Measurements from ENCODE around the gene ABCC12. TPM values are rescaled to one million over a fixed set of nuclear protein-coding genes. Genes with fewer than 3 reads are reported as not detected.

The ABCC12 gene
- total RNA-seq, 1 experiment from 2014 or later = not detected

DNA sequence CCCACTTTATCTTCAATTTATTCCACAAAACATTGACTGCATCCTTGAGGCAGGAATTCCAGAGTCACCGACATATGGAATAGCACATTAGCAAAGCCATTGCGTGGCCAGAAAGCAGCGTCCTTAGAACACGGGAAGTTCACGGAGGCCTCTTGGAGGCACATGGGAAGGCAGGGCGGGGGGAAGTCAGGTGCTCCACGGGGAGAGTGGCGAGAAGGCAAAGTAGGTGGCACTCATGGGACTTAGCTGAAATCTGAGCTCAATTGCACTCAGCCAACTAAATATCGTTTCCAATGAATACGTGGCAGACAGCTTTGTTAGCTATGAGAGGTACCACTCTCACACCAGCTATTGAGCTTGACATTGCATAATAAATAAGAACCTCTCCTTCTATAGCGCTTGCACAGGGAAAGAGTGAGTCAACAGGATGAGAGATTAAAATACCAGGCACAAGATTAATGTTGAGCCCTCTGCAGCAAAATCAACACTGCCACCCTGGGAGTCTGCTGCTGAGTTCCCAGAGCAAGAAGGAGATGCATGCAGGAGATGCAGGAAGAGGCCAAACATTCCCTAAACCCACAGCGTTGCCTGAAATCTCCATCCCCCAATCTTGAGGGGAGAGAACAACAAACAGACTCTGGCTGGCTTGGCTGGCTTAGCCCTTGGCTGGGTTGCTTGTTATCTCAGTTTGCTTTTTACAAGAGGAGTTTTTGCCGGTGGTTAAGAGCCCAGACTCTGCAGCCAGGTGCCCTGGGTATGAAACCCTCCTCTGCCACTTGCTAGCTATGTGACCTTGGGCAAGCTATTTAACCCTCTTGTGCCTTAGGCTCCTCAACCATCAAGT is 28.8 kb downstream of the ABCC12 start (continued):
- no peak for TF ChIP-seq JAZF1 (CRISPR knock-in tag; IDR thresholded peaks at IDR 0.05)
- TF ChIP-seq IRF2 (CRISPR knock-in tag; IDR thresholded peaks at IDR 0.05; ENCODE audit: borderline replicate concordance, low read depth) = no peak
- no peak for TF ChIP-seq ZNF121 (CRISPR knock-in tag; IDR thresholded peaks at IDR 0.05)
- TF ChIP-seq OVOL2 (CRISPR knock-in tag; IDR thresholded peaks at IDR 0.05; ENCODE audit: borderline replicate concordance) = no peak
- TF ChIP-seq, protein P1, sequence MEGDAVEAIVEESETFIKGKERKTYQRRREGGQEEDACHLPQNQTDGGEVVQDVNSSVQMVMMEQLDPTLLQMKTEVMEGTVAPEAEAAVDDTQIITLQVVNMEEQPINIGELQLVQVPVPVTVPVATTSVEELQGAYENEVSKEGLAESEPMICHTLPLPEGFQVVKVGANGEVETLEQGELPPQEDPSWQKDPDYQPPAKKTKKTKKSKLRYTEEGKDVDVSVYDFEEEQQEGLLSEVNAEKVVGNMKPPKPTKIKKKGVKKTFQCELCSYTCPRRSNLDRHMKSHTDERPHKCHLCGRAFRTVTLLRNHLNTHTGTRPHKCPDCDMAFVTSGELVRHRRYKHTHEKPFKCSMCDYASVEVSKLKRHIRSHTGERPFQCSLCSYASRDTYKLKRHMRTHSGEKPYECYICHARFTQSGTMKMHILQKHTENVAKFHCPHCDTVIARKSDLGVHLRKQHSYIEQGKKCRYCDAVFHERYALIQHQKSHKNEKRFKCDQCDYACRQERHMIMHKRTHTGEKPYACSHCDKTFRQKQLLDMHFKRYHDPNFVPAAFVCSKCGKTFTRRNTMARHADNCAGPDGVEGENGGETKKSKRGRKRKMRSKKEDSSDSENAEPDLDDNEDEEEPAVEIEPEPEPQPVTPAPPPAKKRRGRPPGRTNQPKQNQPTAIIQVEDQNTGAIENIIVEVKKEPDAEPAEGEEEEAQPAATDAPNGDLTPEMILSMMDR (IDR thresholded peaks at IDR 0.05) = no peak
- TF ChIP-seq, protein P2, sequence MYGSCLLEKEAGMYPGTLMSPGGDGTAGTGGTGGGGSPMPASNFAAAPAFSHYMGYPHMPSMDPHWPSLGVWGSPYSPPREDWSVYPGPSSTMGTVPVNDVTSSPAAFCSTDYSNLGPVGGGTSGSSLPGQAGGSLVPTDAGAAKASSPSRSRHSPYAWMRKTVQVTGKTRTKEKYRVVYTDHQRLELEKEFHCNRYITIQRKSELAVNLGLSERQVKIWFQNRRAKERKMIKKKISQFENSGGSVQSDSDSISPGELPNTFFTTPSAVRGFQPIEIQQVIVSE (CRISPR knock-in tag; IDR thresholded peaks at IDR 0.05; ENCODE audit: borderline replicate concordance) = no peak
- no peak for TF ChIP-seq SP1 (CRISPR knock-in tag; conservative IDR thresholded peaks at IDR 0.05)

DNA sequence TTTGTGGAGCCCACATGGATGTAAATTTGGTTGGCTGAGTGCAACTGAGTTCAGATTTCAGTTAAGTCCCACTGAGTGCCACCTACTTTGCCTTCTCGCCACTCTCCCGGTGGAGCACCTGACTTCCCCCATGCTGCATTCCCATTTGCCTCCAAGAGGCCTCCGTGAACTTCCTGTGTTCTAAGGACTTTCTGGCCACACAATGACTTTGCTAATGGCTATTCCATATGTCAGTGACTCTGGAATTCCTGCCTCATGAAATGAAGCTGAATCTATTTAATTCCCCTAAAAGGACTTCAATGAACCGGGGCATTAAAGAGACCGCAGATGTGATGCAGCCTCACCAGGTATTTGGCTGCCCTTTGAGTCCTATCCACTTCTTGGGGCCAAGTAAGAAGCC is 29.9 kb downstream of the ABCC12 start:
- Mint-ChIP-seq H3K27me3 (ENCODE audit: low read depth) (no peaks in the 10 kb centered on the region), H3K9me3 (no peaks in the 10 kb centered on the region), H3K4me3 (no peak overlapping the region), H3K4me1 (peaks cover 9% of the 10 kb centered on the region), H3K27ac (no peak overlapping the region), H3K36me3 (no peaks in the 10 kb centered on the region)
- ChIA-PET CTCF (interaction anchor here (1.5 to 1.9 kb wide), 3 partner anchors 9 to 71 kb away, joined by 4 to 7 read pairs (median 5); no protein-coding TSS in a partner anchor), POLR2A (no interaction called here)
- DNase-seq (ENCODE audit: low spot score) (no peak), ATAC-seq (no peak)
- TF ChIP-seq, protein P3, sequence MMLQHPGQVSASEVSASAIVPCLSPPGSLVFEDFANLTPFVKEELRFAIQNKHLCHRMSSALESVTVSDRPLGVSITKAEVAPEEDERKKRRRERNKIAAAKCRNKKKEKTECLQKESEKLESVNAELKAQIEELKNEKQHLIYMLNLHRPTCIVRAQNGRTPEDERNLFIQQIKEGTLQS (CRISPR knock-in tag; conservative IDR thresholded peaks at IDR 0.05) = no peak
- TF ChIP-seq OVOL2 (CRISPR knock-in tag; IDR thresholded peaks at IDR 0.05; ENCODE audit: borderline replicate concordance) = no peak
- TF ChIP-seq EMX1 (CRISPR knock-in tag; IDR thresholded peaks at IDR 0.05) = no peak
- no peak for TF ChIP-seq ELF4 (CRISPR knock-in tag; IDR thresholded peaks at IDR 0.05; ENCODE audit: low read depth)
- TF ChIP-seq, protein P4, sequence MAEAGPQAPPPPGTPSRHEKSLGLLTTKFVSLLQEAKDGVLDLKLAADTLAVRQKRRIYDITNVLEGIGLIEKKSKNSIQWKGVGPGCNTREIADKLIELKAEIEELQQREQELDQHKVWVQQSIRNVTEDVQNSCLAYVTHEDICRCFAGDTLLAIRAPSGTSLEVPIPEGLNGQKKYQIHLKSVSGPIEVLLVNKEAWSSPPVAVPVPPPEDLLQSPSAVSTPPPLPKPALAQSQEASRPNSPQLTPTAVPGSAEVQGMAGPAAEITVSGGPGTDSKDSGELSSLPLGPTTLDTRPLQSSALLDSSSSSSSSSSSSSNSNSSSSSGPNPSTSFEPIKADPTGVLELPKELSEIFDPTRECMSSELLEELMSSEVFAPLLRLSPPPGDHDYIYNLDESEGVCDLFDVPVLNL (CRISPR knock-in tag; IDR thresholded peaks at IDR 0.05; ENCODE audit: borderline replicate concordance, low read depth) = no peak
- TF ChIP-seq GRHL2 (CRISPR knock-in tag; IDR thresholded peaks at IDR 0.05; ENCODE audit: insufficient replicate concordance, severe bottlenecking) = no peak
- no peak for TF ChIP-seq ZNF416 (CRISPR knock-in tag; IDR thresholded peaks at IDR 0.05)
- TF ChIP-seq, protein P5, sequence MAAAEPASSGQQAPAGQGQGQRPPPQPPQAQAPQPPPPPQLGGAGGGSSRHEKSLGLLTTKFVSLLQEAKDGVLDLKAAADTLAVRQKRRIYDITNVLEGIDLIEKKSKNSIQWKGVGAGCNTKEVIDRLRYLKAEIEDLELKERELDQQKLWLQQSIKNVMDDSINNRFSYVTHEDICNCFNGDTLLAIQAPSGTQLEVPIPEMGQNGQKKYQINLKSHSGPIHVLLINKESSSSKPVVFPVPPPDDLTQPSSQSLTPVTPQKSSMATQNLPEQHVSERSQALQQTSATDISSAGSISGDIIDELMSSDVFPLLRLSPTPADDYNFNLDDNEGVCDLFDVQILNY (CRISPR knock-in tag; IDR thresholded peaks at IDR 0.05) = no peak
- TF ChIP-seq, protein P6, sequence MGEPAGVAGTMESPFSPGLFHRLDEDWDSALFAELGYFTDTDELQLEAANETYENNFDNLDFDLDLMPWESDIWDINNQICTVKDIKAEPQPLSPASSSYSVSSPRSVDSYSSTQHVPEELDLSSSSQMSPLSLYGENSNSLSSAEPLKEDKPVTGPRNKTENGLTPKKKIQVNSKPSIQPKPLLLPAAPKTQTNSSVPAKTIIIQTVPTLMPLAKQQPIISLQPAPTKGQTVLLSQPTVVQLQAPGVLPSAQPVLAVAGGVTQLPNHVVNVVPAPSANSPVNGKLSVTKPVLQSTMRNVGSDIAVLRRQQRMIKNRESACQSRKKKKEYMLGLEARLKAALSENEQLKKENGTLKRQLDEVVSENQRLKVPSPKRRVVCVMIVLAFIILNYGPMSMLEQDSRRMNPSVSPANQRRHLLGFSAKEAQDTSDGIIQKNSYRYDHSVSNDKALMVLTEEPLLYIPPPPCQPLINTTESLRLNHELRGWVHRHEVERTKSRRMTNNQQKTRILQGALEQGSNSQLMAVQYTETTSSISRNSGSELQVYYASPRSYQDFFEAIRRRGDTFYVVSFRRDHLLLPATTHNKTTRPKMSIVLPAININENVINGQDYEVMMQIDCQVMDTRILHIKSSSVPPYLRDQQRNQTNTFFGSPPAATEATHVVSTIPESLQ (CRISPR knock-in tag; IDR thresholded peaks at IDR 0.05) = no peak
- TF ChIP-seq, protein P7, sequence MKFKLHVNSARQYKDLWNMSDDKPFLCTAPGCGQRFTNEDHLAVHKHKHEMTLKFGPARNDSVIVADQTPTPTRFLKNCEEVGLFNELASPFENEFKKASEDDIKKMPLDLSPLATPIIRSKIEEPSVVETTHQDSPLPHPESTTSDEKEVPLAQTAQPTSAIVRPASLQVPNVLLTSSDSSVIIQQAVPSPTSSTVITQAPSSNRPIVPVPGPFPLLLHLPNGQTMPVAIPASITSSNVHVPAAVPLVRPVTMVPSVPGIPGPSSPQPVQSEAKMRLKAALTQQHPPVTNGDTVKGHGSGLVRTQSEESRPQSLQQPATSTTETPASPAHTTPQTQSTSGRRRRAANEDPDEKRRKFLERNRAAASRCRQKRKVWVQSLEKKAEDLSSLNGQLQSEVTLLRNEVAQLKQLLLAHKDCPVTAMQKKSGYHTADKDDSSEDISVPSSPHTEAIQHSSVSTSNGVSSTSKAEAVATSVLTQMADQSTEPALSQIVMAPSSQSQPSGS (CRISPR knock-in tag; IDR thresholded peaks at IDR 0.05; ENCODE audit: borderline replicate concordance, low read depth) = no peak
- TF ChIP-seq ESRRA (CRISPR knock-in tag; IDR thresholded peaks at IDR 0.05; ENCODE audit: borderline replicate concordance) = no peak
- no peak for TF ChIP-seq SMAD4 (CRISPR knock-in tag; IDR thresholded peaks at IDR 0.05)
- no peak for TF ChIP-seq NR3C1 (CRISPR knock-in tag; conservative IDR thresholded peaks at IDR 0.05; ENCODE audit: low read depth)
- TF ChIP-seq RORB (CRISPR knock-in tag; IDR thresholded peaks at IDR 0.05) = no peak
- no peak for TF ChIP-seq ZNF121 (CRISPR knock-in tag; IDR thresholded peaks at IDR 0.05)
- no peak for TF ChIP-seq GABPB1 (CRISPR knock-in tag; IDR thresholded peaks at IDR 0.05)
- TF ChIP-seq NR2C2 (CRISPR knock-in tag; IDR thresholded peaks at IDR 0.05) = no peak
